Measurements from ENCODE around the gene GOPC.

GOPC gene

DNA sequence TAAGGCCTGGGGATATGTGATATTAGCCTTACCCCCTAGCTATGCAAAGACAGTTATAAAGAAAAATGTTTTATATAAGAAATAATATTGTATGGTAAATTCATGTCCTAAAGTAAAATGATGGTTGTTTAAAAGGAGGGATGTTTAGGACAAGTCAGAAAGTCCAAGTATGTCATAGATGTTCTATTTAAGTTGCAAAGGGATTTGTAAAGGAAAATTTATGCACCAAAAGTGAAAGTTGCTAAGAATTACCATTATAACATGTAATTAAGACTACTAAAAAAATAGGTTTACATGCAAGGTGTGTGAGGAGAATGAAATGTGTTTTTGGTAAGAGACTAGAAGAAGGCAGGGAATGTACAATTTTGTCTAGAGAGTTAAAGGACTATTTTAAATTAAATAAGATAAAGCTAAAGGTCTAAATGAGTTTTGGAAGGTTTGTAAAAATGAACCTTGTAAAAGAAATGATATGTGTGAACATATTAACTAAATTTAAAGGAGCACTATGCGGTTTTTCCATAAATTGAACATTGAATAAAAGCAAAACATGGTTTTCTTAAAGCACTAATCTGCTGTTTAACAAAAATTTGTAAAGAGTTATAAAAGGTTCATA lies 22.7 kb upstream of the GOPC start:
- peaks cover 67% of the 10 kb centered on the region for H3K9me3 Mint-ChIP-seq
- H3K4me1 Mint-ChIP-seq: no peaks in the 10 kb centered on the region
- TF ChIP-seq CTCF (IDR thresholded peaks at IDR 0.05): no peak
- H3K36me3 Mint-ChIP-seq (ENCODE audit: low read depth): peaks cover 13% of the 10 kb centered on the region
- no peaks in the 10 kb centered on the region for H3K27me3 Mint-ChIP-seq (ENCODE audit: low read depth, poor library complexity)
- no peak overlapping the region for H3K27ac Mint-ChIP-seq
- no peak for DNase-seq
- no peak overlapping the region for H3K4me3 Mint-ChIP-seq

- Mint-ChIP-seq H3K9me3 (peaks cover 35% of the 10 kb centered on the region), H3K4me1 (no peaks in the 10 kb centered on the region), H3K27me3 (ENCODE audit: low read depth, poor library complexity) (peaks cover 4% of the 10 kb centered on the region), H3K27ac (no peak overlapping the region), H3K36me3 (ENCODE audit: low read depth) (no peaks in the 10 kb centered on the region), H3K4me3 (no peak overlapping the region)
- DNase-seq: no peak
- TF ChIP-seq CTCF (IDR thresholded peaks at IDR 0.05): no peak
Measured at GRCh38 chr6:117619178-117619577, 16.9 kb upstream of the GOPC start.

GRCh38 chr6:117617210-117618035 lies 15.1 kb upstream of the GOPC start:
- H3K27ac Mint-ChIP-seq: peak overlapping the region; percentile 38

DNA sequence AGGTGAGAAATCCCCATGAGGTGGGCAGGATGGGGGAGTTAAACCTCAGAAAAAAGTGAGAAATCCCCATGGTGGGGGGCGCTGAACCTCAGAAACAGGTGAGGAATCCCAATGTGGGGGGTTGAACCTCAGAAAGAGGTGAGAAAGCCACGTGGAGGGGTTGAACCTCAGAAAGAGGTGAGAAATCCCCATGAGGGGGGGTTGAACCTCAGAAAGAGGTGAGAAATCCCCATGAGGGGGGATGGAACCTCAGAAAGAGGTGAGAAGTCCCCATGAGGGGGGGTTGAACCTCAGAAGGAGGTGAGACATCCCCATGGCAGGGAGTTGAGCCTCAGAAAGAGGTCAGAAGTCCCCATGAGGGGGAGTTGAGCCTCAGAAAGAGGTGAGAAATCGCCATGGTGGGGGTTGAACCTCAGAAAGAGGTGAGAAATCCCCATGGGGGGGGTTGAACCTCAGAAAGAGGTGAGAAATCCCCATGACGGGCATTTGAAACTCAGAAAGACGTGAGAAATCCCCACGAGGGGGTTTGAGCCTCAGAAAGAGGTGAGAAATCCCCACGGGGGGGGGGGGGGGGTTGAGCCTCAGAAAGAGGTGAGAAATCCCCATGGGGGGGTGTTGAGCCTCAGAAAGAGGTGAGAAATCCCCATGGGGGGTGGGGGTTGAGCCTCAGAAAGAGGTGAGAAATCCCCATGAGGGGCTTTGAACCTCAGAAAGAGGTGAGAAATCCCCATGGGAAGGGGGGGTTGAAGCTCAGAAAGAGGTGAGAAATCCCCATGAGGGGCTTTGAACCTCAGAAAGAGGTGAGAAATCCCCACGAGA lies 14.3 kb upstream of the GOPC start:
- Mint-ChIP-seq H3K36me3 (ENCODE audit: low read depth) (no peaks in the 10 kb centered on the region), H3K27ac (no peak overlapping the region), H3K9me3 (peaks cover 16% of the 10 kb centered on the region), H3K4me3 (no peak overlapping the region), H3K4me1 (peaks cover 9% of the 10 kb centered on the region), H3K27me3 (ENCODE audit: low read depth, poor library complexity) (peaks cover 12% of the 10 kb centered on the region)
- DNase-seq: no peak
- no peak for TF ChIP-seq CTCF (IDR thresholded peaks at IDR 0.05)

More at GRCh38 chr6:117617210-117618035, 15.1 kb upstream of the GOPC start:
- DNase-seq: no peak
- no peaks in the 10 kb centered on the region for H3K36me3 Mint-ChIP-seq (ENCODE audit: low read depth)
- H3K9me3 Mint-ChIP-seq: peaks cover 20% of the 10 kb centered on the region
- H3K4me3 Mint-ChIP-seq: no peak overlapping the region
- peaks cover 9% of the 10 kb centered on the region for H3K27me3 Mint-ChIP-seq (ENCODE audit: low read depth, poor library complexity)
- peaks cover 9% of the 10 kb centered on the region for H3K4me1 Mint-ChIP-seq
- no peak for TF ChIP-seq CTCF (IDR thresholded peaks at IDR 0.05)

DNA sequence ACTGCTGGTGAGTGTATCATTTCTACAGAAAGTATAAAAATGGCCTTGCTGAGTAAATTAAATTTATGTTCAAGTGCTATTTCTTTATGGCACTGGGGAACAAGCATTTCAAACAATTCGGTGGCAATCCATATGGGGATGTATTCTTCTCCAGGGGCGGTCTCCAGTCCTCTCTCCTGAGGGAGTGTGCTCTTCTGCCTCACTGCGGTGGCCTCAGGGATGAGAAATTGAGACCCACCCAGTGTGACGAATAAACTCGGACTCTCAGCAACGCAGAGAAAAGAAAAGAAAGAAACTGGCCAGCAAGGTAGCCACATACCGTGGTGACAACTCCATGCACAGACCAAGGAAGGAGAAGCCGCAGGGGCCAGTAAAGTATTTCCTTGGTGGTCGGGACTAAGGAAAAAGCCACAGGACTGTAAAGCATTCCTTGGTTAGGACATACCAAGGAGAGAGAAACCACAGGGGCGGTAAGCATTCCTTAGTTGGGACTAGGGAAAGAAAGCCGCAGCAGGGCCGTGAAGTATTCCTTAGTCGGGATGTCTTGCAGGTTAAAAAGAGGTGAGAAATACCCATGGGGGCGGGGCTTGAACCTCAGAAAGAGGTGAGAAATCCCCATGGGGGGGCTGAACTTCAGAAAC lies 13.6 kb upstream of the GOPC start:
- H3K4me3 Mint-ChIP-seq: no peak overlapping the region
- peaks cover 9% of the 10 kb centered on the region for H3K4me1 Mint-ChIP-seq
- H3K36me3 Mint-ChIP-seq (ENCODE audit: low read depth): no peaks in the 10 kb centered on the region
- no peak for TF ChIP-seq CTCF (IDR thresholded peaks at IDR 0.05)
- H3K27ac Mint-ChIP-seq: no peak overlapping the region
- H3K9me3 Mint-ChIP-seq: peaks cover 12% of the 10 kb centered on the region
- H3K27me3 Mint-ChIP-seq (ENCODE audit: low read depth, poor library complexity): peaks cover 12% of the 10 kb centered on the region
- no peak for DNase-seq

All from nephron progenitor cell (in vitro differentiated cells).